ENCODE measurements around the gene HNMT.
"Not testable (repeated sequence)": the region's sequence is repeated elsewhere in the genome, so short reads cannot be mapped to it uniquely, and the experiment has no call there.

HNMT gene

GRCh38 chr2:137969876-137970275 lies 5.6 kb downstream of the HNMT start:
- Histone ChIP-seq H3K27me3 (ENCODE audit: insufficient read depth, poor library complexity, severe bottlenecking) (no peaks in the 10 kb centered on the region), H3K4me3 (replicated peaks; ENCODE audit: insufficient read depth, low read length) (no peak overlapping the region), H3K27ac (replicated peaks) (no peak overlapping the region)
- DNase-seq (ENCODE audit: low read depth in 1 of 2, low spot score in 1 of 2), result no peak
- TF ChIP-seq GABPA (IDR thresholded peaks at IDR 0.05; ENCODE audit: low read depth) (no peak), CTCF (IDR thresholded peaks at IDR 0.05; ENCODE audit: insufficient read depth, low read length) (no peak), SPI1 (IDR thresholded peaks at IDR 0.05; ENCODE audit: borderline replicate concordance, low read depth) (no peak), REST (IDR thresholded peaks at IDR 0.05; ENCODE audit: insufficient replicate concordance, low read depth) (no peak), POLR2AphosphoS5 (IDR thresholded peaks at IDR 0.05; ENCODE audit: low read depth) (no peak)

GRCh38 chr2:137971259-137971658 lies 7.0 kb downstream of the HNMT start:
- not testable (repeated sequence) for H3K27me3 ChIP-seq (ENCODE audit: insufficient read depth, poor library complexity, severe bottlenecking); DNase-seq (ENCODE audit: low read depth in 1 of 2, low spot score in 1 of 2); H3K4me3 ChIP-seq (replicated peaks; ENCODE audit: insufficient read depth, low read length); H3K27ac ChIP-seq (replicated peaks)

- DNase-seq (ENCODE audit: low read depth in 1 of 2, low spot score in 1 of 2), result no peak
- no peak for TF ChIP-seq POLR2AphosphoS5 (IDR thresholded peaks at IDR 0.05; ENCODE audit: low read depth)
- no peak for TF ChIP-seq REST (IDR thresholded peaks at IDR 0.05; ENCODE audit: insufficient replicate concordance, low read depth)
- no peak overlapping the region for H3K27ac ChIP-seq (replicated peaks)
- H3K4me3 ChIP-seq (replicated peaks; ENCODE audit: insufficient read depth, low read length), result no peak overlapping the region
- H3K27me3 ChIP-seq (ENCODE audit: insufficient read depth, poor library complexity, severe bottlenecking), result no peaks in the 10 kb centered on the region
These were observed 9.0 kb downstream of the HNMT start for GRCh38 chr2:137973280-137973679.

GRCh38 chr2:137975280-137976271 lies 11.3 kb downstream of the HNMT start:
- no peak for DNase-seq (ENCODE audit: low read depth in 1 of 2, low spot score in 1 of 2)
- TF ChIP-seq POLR2AphosphoS5 (IDR thresholded peaks at IDR 0.05; ENCODE audit: low read depth) (no peak), GABPA (IDR thresholded peaks at IDR 0.05; ENCODE audit: low read depth) (no peak)
- no peak overlapping the region for H3K4me3 ChIP-seq (replicated peaks; ENCODE audit: insufficient read depth, low read length)
- H3K27ac ChIP-seq (replicated peaks), result no peak overlapping the region
- H3K27me3 ChIP-seq (ENCODE audit: insufficient read depth, poor library complexity, severe bottlenecking), result no peaks in the 10 kb centered on the region

GRCh38 chr2:137976274-137976673 lies 12.0 kb downstream of the HNMT start:
- Histone ChIP-seq H3K27ac (replicated peaks) (no peak overlapping the region), H3K27me3 (ENCODE audit: insufficient read depth, poor library complexity, severe bottlenecking) (no peaks in the 10 kb centered on the region), H3K4me3 (replicated peaks; ENCODE audit: insufficient read depth, low read length) (no peak overlapping the region)
- TF ChIP-seq SPI1 (IDR thresholded peaks at IDR 0.05; ENCODE audit: borderline replicate concordance, low read depth) (no peak), CTCF (IDR thresholded peaks at IDR 0.05; ENCODE audit: insufficient read depth, low read length) (no peak), REST (IDR thresholded peaks at IDR 0.05; ENCODE audit: insufficient replicate concordance, low read depth) (no peak), POLR2AphosphoS5 (IDR thresholded peaks at IDR 0.05; ENCODE audit: low read depth) (no peak), GABPA (IDR thresholded peaks at IDR 0.05; ENCODE audit: low read depth) (no peak)
- DNase-seq (ENCODE audit: low read depth in 1 of 2, low spot score in 1 of 2), result no peak

Measured in HL-60 (cell line).